Endothelial cell of umbilical vein (primary cell): ENCODE data around the gene MTCH1. TPM values are rescaled to one million over a fixed set of nuclear protein-coding genes. Genes with fewer than 3 reads are reported as not detected.
A peak's percentile ranks its signal among the peaks of the same experiment; 100 is the strongest.

Experiments
- BruUV-seq: library from RNA; stranded (reverse); fragments of 400-500 nt; replicated peaks from 2 replicates; lab custom pipeline; 2021; lab: Mats Ljungman, UMichigan
- CTCF ChIA-PET: fragments of 300-600, 350-600 bp; sonication (Branson Sonifier 250); formaldehyde crosslinking; loops from one replicate; lab custom pipeline; 2021; ENCODE audit warnings: antibody characterized with exemption, inconsistent platforms; lab: Charles Lee
- POLR2A ChIA-PET: fragments of 300-600, 350-600 bp; sonication (Branson Sonifier 250); formaldehyde crosslinking; loops from one replicate; lab custom pipeline; 2021; ENCODE audit warnings: antibody characterized with exemption, inconsistent platforms; lab: Charles Lee
- DNase-seq: peaks from one replicate; pipeline ENCODE4 v3.0.0-alpha.2; 2011; ENCODE audit warnings: low read depth, low spot score
- FAIRE-seq: peaks from 2 replicates; lab custom pipeline; 2011; peaks lifted over from hg19 to GRCh38; lab: Jason Lieb, UNC
- H2AFZ ChIP-seq: 2 replicates; pipeline ENCODE4 v1.6.0; 2012; ENCODE audit warnings: low read depth, low read length, control low read depth, inconsistent platforms
- H3K27ac ChIP-seq: 2 replicates; pipeline ENCODE4 v1.5.1; 2011; ENCODE audit warnings: low read depth, mild to moderate bottlenecking, control low read depth, low read length, moderate library complexity; ENCODE audit not compliant: insufficient read depth
- H3K27me3 ChIP-seq, 2 experiments: 2 replicates each; pipeline versions ENCODE4 v1.6.0 to v1.6.1; 2011; ENCODE audit warnings: low read length in 2 of 2, mixed read lengths in 1 of 2; ENCODE audit not compliant: control insufficient read depth in 2 of 2, insufficient read depth in 2 of 2
- H3K36me3 ChIP-seq, 2 experiments: 2 replicates in 1 of 2; 3 replicates in 1 of 2; pipeline ENCODE4 v1.5.1; 2011; ENCODE audit warnings: low read length in 2 of 2, mild to moderate bottlenecking in 1 of 2, moderate library complexity in 1 of 2; ENCODE audit not compliant: control insufficient read depth in 2 of 2, insufficient read depth in 2 of 2; ENCODE audit errors: extremely low read depth in 1 of 2
- H3K4me1 ChIP-seq: 3 replicates; pipeline ENCODE4 v1.5.1; 2011; ENCODE audit warnings: mild to moderate bottlenecking, low read length; ENCODE audit not compliant: control insufficient read depth, insufficient read depth; ENCODE audit errors: extremely low read depth
- H3K4me2 ChIP-seq: 2 replicates; pipeline ENCODE4 v1.6.1; 2011; ENCODE audit warnings: low read length, control low read depth, mixed read lengths; ENCODE audit not compliant: insufficient read depth
- H3K4me3 ChIP-seq, 3 experiments: fragments of 200-600 bp in 1 of 3; sonication (generic), shearing (Covaris generic) in 1 of 3; replicated peaks in 1 of 3; 2 replicates each; pipeline ENCODE4 v1.5.1; 2011 to 2016; ENCODE audit warnings: control low read depth in 3 of 3, low read length in 3 of 3, mild to moderate bottlenecking in 2 of 3, inconsistent platforms in 1 of 3, low read depth in 1 of 3, moderate library complexity in 1 of 3; ENCODE audit not compliant: insufficient read depth in 1 of 3
- H3K79me2 ChIP-seq: 2 replicates; pipeline ENCODE4 v1.6.0; 2012; ENCODE audit warnings: low read length, inconsistent platforms; ENCODE audit not compliant: control insufficient read depth, insufficient read depth
- H3K9ac ChIP-seq: replicated peaks from 2 replicates; pipeline ENCODE3; 2011; ENCODE audit warnings: low read length, control low read depth; ENCODE audit not compliant: insufficient read depth; ENCODE audit errors: extremely low read depth
- H3K9me1 ChIP-seq: replicated peaks from 3 replicates; pipeline ENCODE4 v1.6.0; 2011; ENCODE audit warnings: mild to moderate bottlenecking, low read length; ENCODE audit not compliant: control insufficient read depth, insufficient read depth; ENCODE audit errors: extremely low read depth
- H3K9me3 ChIP-seq: replicated peaks from 2 replicates; pipeline ENCODE4 v1.5.1; 2012; ENCODE audit warnings: low read length, inconsistent platforms; ENCODE audit not compliant: control insufficient read depth, insufficient read depth
- H4K20me1 ChIP-seq: replicated peaks from 2 replicates; pipeline ENCODE3; 2011; ENCODE audit warnings: mild to moderate bottlenecking, low read length; ENCODE audit not compliant: control insufficient read depth, insufficient read depth; ENCODE audit errors: extremely low read depth
- EZH2 ChIP-seq: IDR thresholded peaks from 2 replicates; pipeline ENCODE4 v1.6.1; 2012; ENCODE audit warnings: borderline replicate concordance, low read depth, mild to moderate bottlenecking, moderate library complexity, low read length, inconsistent platforms; ENCODE audit not compliant: severe bottlenecking
- FOS ChIP-seq: IDR thresholded peaks from 2 replicates; pipeline ENCODE4 v1.6.1; 2011; ENCODE audit warnings: mild to moderate bottlenecking, low read length, moderate library complexity, borderline replicate concordance; ENCODE audit not compliant: insufficient read depth
- GATA2 ChIP-seq: IDR thresholded peaks from 2 replicates; pipeline ENCODE4 v1.7.0; 2011; ENCODE audit warnings: low read depth, mild to moderate bottlenecking, moderate library complexity, mixed read lengths, low read length; ENCODE audit not compliant: insufficient read length, insufficient read depth
- JUN ChIP-seq: IDR thresholded peaks from 2 replicates; pipeline ENCODE4 v1.6.1; 2011; ENCODE audit warnings: borderline replicate concordance, low read depth; ENCODE audit not compliant: insufficient read length, insufficient read depth
- MAX ChIP-seq: IDR thresholded peaks from 2 replicates; pipeline ENCODE4 v1.6.1; 2011; ENCODE audit not compliant: insufficient read depth, insufficient read length
- MYC ChIP-seq: IDR thresholded peaks from one replicate; pipeline ENCODE4 v1.6.1; 2011; ENCODE audit warnings: mild to moderate bottlenecking, low read depth, low read length
- POLR2A ChIP-seq: IDR thresholded peaks from 2 replicates; pipeline ENCODE4 v1.6.1; 2012; ENCODE audit warnings: low read depth, mild to moderate bottlenecking, control low read depth, low read length
- POLR2AphosphoS5 ChIP-seq: IDR thresholded peaks from 2 replicates; pipeline ENCODE4 v1.6.1; 2012; ENCODE audit warnings: low read depth, mild to moderate bottlenecking, control low read depth, low read length, moderate library complexity; ENCODE audit not compliant: insufficient read depth
- dilution Hi-C: fragments of 300-500 bp; cut with MboI; formaldehyde crosslinking; loops from one replicate; pipeline ENCODE4 v1.15.0; 2019; ENCODE audit warnings: low sequenced_read_pairs; ENCODE audit not compliant: extremely low pct_ligation_motif_present
- intact Hi-C: fragments of 100-400 bp; cut with micrococcal nuclease; formaldehyde crosslinking; loops from one replicate; pipeline ENCODE4 v1.10.0; 2022
- polyA plus RNA-seq, 4 experiments: library from polyadenylated mRNA; depleted of rRNA in 3 of 4; stranded (reverse) in 3 of 4; unstranded in 1 of 4; fragments of >200 nt; gene quantifications; 2 replicates each; pipeline versions ENCODE4 v1.2.1 to v1.2.3, GENCODE V29; 2011 to 2012; ENCODE audit warnings: missing spikeins in 1 of 4
- total RNA-seq: library from RNA; stranded (reverse); gene quantifications from 2 replicates; pipeline ENCODE4 v1.2.3, GENCODE V29; 2021

The MTCH1 gene
- total and polyA plus RNA-seq, 2 donors (not counting 3 experiments of a cell fraction or from before 2014, with no cell fraction given): 218 to 228 TPM

GRCh38 chr6:37017606-37018197, 31.7 kb upstream of the MTCH1 start:
- no peaks in the 10 kb centered on the region for H3K27me3 ChIP-seq
- dilution Hi-C loops (no loop called here), intact Hi-C loops (loop anchor here (1.0 kb wide), 7 partner anchors 31 to 251 kb away; partner anchors contain the start of genes C6orf89 and MTCH1)
- H3K9me1 ChIP-seq: no peaks in the 10 kb centered on the region
- no peak overlapping the region for H3K27ac ChIP-seq
- H3K4me1 ChIP-seq: peaks cover 10% of the 10 kb centered on the region
- H3K9me3 ChIP-seq: no peaks in the 10 kb centered on the region
- no peaks in the 10 kb centered on the region for H3K79me2 ChIP-seq
- no TSS peak for BruUV-seq
- TF ChIP-seq EZH2 (no peak), MYC (no peak), POLR2AphosphoS5 (no peak), FOS (no peak), MAX (no peak), GATA2 (no peak), JUN (no peak), POLR2A (no peak)
- ChIA-PET CTCF (interaction anchor here (0.6 to 10.6 kb wide), 77 partner anchors 8 to 680 kb away, joined by 3 to 330 read pairs (median 5); partner anchors contain the start of genes C6orf89, FGD2, MDGA1 and MTCH1), POLR2A (interaction anchor here (0.7 kb wide), 2 partner anchors 27 to 190 kb away, joined by 3 read pairs; no protein-coding TSS in a partner anchor)
- no peaks in the 10 kb centered on the region for H4K20me1 ChIP-seq
- H3K9ac ChIP-seq: no peak overlapping the region
- H3K4me3 ChIP-seq: no peak overlapping the region
- DNase-seq: no peak
- no peaks in the 10 kb centered on the region for H3K36me3 ChIP-seq
- no peak overlapping the region for H3K4me2 ChIP-seq
- FAIRE-seq: no peak
- H2AFZ ChIP-seq: peak overlapping the region; percentile 23
